ENCODE data around the gene PEPD.

Gene PEPD

GRCh38 chr19:33510462-33511194 is 11.0 kb downstream of the PEPD start:
- H3K36me3 Mint-ChIP-seq (ENCODE audit: low read depth), result no peaks in the 10 kb centered on the region
- no peak overlapping the region for H3K27ac Mint-ChIP-seq

GRCh38 chr19:33509774-33510173 is 11.8 kb downstream of the PEPD start:
- no peak overlapping the region for H3K4me3 Mint-ChIP-seq
- H3K36me3 Mint-ChIP-seq (ENCODE audit: low read depth), result no peaks in the 10 kb centered on the region
- H3K27ac Mint-ChIP-seq, result no peak overlapping the region
- no peak for TF ChIP-seq CTCF (IDR thresholded peaks at IDR 0.05)
- H3K27me3 Mint-ChIP-seq (ENCODE audit: low read depth, poor library complexity), result no peaks in the 10 kb centered on the region
- DNase-seq, result no peak
- peaks cover 6% of the 10 kb centered on the region for H3K4me1 Mint-ChIP-seq
- H3K9me3 Mint-ChIP-seq, result no peaks in the 10 kb centered on the region

More at GRCh38 chr19:33510462-33511194, 11.0 kb downstream of the PEPD start:
- Mint-ChIP-seq H3K4me3 (no peak overlapping the region), H3K9me3 (no peaks in the 10 kb centered on the region), H3K4me1 (peaks cover 4% of the 10 kb centered on the region), H3K27me3 (ENCODE audit: low read depth, poor library complexity) (no peaks in the 10 kb centered on the region)
- no peak for TF ChIP-seq CTCF (IDR thresholded peaks at IDR 0.05)
- no peak for DNase-seq

GRCh38 chr19:33508941-33509614 is 12.5 kb downstream of the PEPD start:
- Mint-ChIP-seq H3K27ac (no peak overlapping the region), H3K9me3 (no peaks in the 10 kb centered on the region), H3K27me3 (ENCODE audit: low read depth, poor library complexity) (no peaks in the 10 kb centered on the region), H3K4me3 (no peak overlapping the region), H3K36me3 (ENCODE audit: low read depth) (no peaks in the 10 kb centered on the region), H3K4me1 (peaks cover 6% of the 10 kb centered on the region)
- no peak for DNase-seq
- TF ChIP-seq CTCF (IDR thresholded peaks at IDR 0.05), result no peak

GRCh38 chr19:33508431-33508830 is 13.2 kb downstream of the PEPD start:
- Mint-ChIP-seq H3K4me3 (no peak overlapping the region), H3K9me3 (no peaks in the 10 kb centered on the region), H3K27me3 (ENCODE audit: low read depth, poor library complexity) (no peaks in the 10 kb centered on the region), H3K4me1 (peaks cover 6% of the 10 kb centered on the region), H3K27ac (no peak overlapping the region), H3K36me3 (ENCODE audit: low read depth) (no peaks in the 10 kb centered on the region)
- no peak for DNase-seq
- no peak for TF ChIP-seq CTCF (IDR thresholded peaks at IDR 0.05)

GRCh38 chr19:33508009-33508408 is 13.6 kb downstream of the PEPD start:
- DNase-seq, result no peak
- H3K27me3 Mint-ChIP-seq (ENCODE audit: low read depth, poor library complexity), result no peaks in the 10 kb centered on the region
- TF ChIP-seq CTCF (IDR thresholded peaks at IDR 0.05), result no peak
- no peaks in the 10 kb centered on the region for H3K9me3 Mint-ChIP-seq
- peaks cover 6% of the 10 kb centered on the region for H3K4me1 Mint-ChIP-seq
- H3K36me3 Mint-ChIP-seq (ENCODE audit: low read depth), result no peaks in the 10 kb centered on the region
- H3K4me3 Mint-ChIP-seq, result no peak overlapping the region
- H3K27ac Mint-ChIP-seq, result no peak overlapping the region

Data from nephron progenitor cell (in vitro differentiated cells).